Adrenal gland (tissue), 12 donors: Measurements from ENCODE around the gene LHFPL6. TPM values are rescaled to one million over a fixed set of nuclear protein-coding genes. Genes with fewer than 3 reads are reported as not detected.

Experiments used
- DNase-seq, 7 donors: peaks; one replicate each; pipeline ENCODE4 v3.0.0-alpha.2; 2019 to 2020
- H3K27ac ChIP-seq, 5 donors: fragments of 200-600 bp; sonication (generic) in 4 of 5; 1 replicate in 3 of 5; 2 replicates in 2 of 5; pipeline versions ENCODE4 v1.5.1 to v1.8.0; 2016 to 2020; ENCODE audit warnings: mild to moderate bottlenecking in 1 of 5
- H3K27me3 ChIP-seq: fragments of 200-600 bp; 2 replicates; pipeline ENCODE4 v1.8.0; 2021
- H3K36me3 ChIP-seq, 2 donors: fragments of 200-600 bp; replicated peaks in 1 of 2; 1 replicate in 1 of 2; 2 replicates in 1 of 2; pipeline versions ENCODE4 v1.5.1 to v1.8.0; 2018 to 2022
- H3K4me1 ChIP-seq, 2 donors: fragments of 200-600 bp; replicated peaks in 1 of 2; 1 replicate in 1 of 2; 2 replicates in 1 of 2; pipeline versions ENCODE4 v1.5.1 to v1.8.0; 2018 to 2021
- H3K4me3 ChIP-seq, 4 donors: fragments of 200-600 bp; sonication (generic) in 3 of 4; one replicate each; pipeline ENCODE4 v1.5.1; 2016 to 2018
- H3K9me3 ChIP-seq, 3 donors: fragments of 200-600 bp; sonication (generic) in 1 of 3; replicated peaks in 1 of 3; 1 replicate in 2 of 3; 2 replicates in 1 of 3; pipeline versions ENCODE4 v1.5.1 to v1.8.0; 2016 to 2021
- POLR2A ChIP-seq, 2 donors: fragments of 450-650 bp; IDR thresholded peaks; one replicate each; pipeline ENCODE4 v1.6.1; 2017; ENCODE audit warnings: antibody characterized with exemption in 2 of 2, mild to moderate bottlenecking in 2 of 2, moderate library complexity in 1 of 2
- WGBS, 4 donors: extraction: QIAGEN DNeasy Blood & Tissue Kit in 2 of 4; methylation state at CpG; one replicate each; pipeline versions ENCODE4 v1.1.5 to v1.1.7; 2013 to 2017; 5-methylcytosine and 5-hydroxymethylcytosine counted together
- intact Hi-C, 2 donors: fragments of 100-400 bp; cut with DNase I; formaldehyde crosslinking; loops; one replicate each; pipeline versions ENCODE4 v1.14.1 to v1.15.0; 2022 to 2023
- polyA plus RNA-seq, 3 donors: library from polyadenylated mRNA; stranded (reverse); fragments of 200-250 nt in 2 of 3; fragments of 350-450 nt in 1 of 3; fragmentation: Illumina TruSeq in 1 of 3; extraction: RNeasy Lipid Tissue Mini Kit (QIAGEN cat#74804) in 1 of 3; gene quantifications; one replicate each; pipeline ENCODE4 v1.2.3, GENCODE V29; 2013 to 2014
- total RNA-seq, 9 donors: library from RNA; depleted of rRNA in 4 of 9; stranded (reverse); fragments of >200 nt in 4 of 9; fragments of 120-200 nt in 1 of 9; fragmentation: NEBNext Ultra II Directional in 1 of 9; extraction: Animal tissue kit (Norgen Biotek cat#: 25700) in 1 of 9; gene quantifications; one replicate each; pipeline versions ENCODE4 v1.1.0 to v1.2.4, GENCODE V29; 2013 to 2023
- TF ChIP-seq, protein P1 (sequence below), 6 experiments: fragments of 450-650 bp in 4 of 6; fragments of 200-600 bp in 2 of 6; sonication (generic) in 1 of 6; IDR thresholded peaks; 1 replicate in 5 of 6; 2 replicates in 1 of 6; pipeline versions ENCODE4 v1.5.1 to v1.8.0; 2016 to 2021; ENCODE audit warnings: antibody characterized with exemption in 6 of 6, mild to moderate bottlenecking in 2 of 6, moderate library complexity in 1 of 6
- donor health status: healthy with polysubstance abuse.
- donor health status: Bipolar disorder and iron deficiency.
- donor health status: DM: yes; HTN: yes; CAD: no.
- donor health status: DM: no; HTN: no; CAD: no.
- donor health status: DM: no; HTN: no; CAD: no.
- donor health status: DM: yes; HTN: yes; CAD: no.

The LHFPL6 gene
- total and polyA plus RNA-seq, 12 donors = 28.9 to 113 (median 46.6) TPM

DNA sequence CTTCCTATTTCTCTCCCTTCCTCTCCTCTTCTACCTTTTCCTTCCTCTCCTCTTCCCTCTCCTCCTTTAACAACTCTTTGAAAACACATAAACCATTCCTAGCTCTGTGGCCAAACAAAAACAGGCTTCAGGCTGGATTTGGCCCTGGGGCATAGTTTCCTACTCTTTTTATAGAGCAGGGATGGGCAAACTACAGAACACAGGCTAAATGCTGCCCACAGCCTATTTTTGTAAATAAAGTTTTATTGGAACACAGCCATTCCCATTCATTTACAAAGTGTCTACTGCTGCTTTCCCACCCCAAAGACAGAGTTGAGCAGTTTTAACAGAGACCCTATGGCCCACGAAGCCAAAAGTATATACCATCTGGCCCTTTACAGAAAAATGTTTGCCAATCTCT lies 35.4 kb downstream of the LHFPL6 start:
- WGBS, 4 donors = 83 to 95% (median 87%) methylated on average over 1 of the region's 1 CpG
- intact Hi-C loops = no loop called here
- no peak overlapping the region for H3K27ac ChIP-seq
- peaks cover 0 to 5% of the 10 kb centered on the region in 2 donors for H3K4me1 ChIP-seq
- TF ChIP-seq POLR2A (IDR thresholded peaks at IDR 0.05) = no peak
- TF ChIP-seq, protein P1, sequence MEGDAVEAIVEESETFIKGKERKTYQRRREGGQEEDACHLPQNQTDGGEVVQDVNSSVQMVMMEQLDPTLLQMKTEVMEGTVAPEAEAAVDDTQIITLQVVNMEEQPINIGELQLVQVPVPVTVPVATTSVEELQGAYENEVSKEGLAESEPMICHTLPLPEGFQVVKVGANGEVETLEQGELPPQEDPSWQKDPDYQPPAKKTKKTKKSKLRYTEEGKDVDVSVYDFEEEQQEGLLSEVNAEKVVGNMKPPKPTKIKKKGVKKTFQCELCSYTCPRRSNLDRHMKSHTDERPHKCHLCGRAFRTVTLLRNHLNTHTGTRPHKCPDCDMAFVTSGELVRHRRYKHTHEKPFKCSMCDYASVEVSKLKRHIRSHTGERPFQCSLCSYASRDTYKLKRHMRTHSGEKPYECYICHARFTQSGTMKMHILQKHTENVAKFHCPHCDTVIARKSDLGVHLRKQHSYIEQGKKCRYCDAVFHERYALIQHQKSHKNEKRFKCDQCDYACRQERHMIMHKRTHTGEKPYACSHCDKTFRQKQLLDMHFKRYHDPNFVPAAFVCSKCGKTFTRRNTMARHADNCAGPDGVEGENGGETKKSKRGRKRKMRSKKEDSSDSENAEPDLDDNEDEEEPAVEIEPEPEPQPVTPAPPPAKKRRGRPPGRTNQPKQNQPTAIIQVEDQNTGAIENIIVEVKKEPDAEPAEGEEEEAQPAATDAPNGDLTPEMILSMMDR (IDR thresholded peaks at IDR 0.05) = no peak
- H3K27me3 ChIP-seq = no peaks in the 10 kb centered on the region
- H3K9me3 ChIP-seq = no peaks in the 10 kb centered on the region
- DNase-seq = no peak
- H3K36me3 ChIP-seq = no peaks in the 10 kb centered on the region
- H3K4me3 ChIP-seq = no peak overlapping the region

DNA sequence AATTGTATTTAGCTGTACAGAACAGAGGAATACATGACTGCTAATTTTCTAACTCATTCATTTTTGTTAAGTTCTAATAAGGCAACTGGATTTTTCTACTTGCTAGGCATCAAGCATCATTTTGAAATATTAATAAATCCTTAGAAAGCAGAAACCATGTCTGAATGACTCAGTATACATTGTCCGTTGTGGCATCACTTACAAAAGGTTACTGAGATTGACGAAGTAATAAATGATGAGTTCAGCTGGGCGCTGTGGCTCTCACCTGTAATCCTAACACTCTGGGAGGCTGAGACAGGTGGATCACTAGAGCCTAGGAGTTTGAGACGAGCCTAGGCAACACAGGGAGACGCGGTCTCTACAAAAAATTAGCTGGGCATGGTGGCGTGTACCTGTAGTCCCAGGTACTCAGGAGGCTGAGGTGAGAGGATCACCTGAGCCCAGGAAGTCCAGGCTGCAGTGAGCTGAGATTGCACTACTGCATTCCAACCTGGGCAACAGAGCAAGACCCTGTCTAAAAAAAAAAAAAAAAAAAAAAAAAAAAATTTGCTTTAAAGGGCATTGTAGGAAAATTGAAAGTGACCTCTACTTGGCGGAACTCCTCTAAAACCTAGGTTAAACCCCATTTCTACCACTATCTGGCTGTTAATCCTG lies 36.6 kb downstream of the LHFPL6 start:
- H3K27ac ChIP-seq = no peak overlapping the region
- peaks cover 0 to 5% of the 10 kb centered on the region in 2 donors for H3K4me1 ChIP-seq

DNA sequence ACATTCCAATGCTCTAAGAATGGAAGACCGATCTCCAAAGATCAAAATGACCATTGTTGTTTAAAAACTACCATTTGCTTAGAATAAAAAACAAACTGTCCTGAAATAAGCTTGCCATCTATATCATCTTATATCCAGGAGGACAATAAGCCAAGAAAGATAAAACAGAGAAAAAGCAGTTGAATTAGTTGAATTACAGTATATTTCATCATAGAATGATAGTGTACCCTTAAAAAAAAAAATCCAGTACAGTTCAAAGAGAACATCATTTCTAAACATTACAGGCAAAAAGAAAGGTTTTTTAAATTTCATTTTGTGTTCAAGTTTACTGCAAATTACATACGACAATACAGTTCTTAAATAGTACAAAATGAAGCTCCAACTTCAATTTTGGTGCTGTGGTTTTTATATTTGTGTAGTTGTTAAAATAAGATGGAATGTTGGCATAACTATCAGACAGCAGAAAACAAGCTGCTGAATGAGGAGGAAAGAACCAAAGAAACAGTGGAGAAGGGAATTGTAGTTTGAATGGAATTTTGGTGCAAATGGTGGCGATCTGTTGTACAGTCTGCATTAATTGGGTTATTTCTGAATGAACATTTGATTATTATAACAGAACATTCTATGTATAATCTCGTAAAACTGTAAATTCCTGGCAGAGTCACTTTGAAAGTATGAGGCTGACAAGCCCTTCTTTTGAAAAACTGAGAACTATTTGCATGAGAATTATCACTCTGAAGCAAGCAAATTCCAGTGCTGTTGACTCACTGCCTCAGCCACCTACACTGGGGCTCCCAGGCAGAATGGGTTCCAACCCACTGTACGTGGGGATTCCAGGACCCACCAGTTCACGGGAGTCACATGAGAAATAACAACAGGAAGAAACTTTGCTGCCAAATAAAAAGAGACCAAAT lies 37.7 kb downstream of the LHFPL6 start:
- intact Hi-C loops = no loop called here
- 59 to 71% (median 65%) methylated on average over 6 of the region's 6 CpGs for WGBS, 4 donors
- Histone ChIP-seq H3K4me1 (peaks cover 0 to 5% of the 10 kb centered on the region in 2 donors), H3K27ac (no peak overlapping the region), H3K9me3 (no peaks in the 10 kb centered on the region), H3K27me3 (no peaks in the 10 kb centered on the region), H3K36me3 (no peaks in the 10 kb centered on the region), H3K4me3 (no peak overlapping the region)
- TF ChIP-seq POLR2A (IDR thresholded peaks at IDR 0.05) = no peak
- TF ChIP-seq, protein P1 (IDR thresholded peaks at IDR 0.05) = no peak
- peak in 4 of 7 donors; percentile 5 to 30 (median 25) for DNase-seq

More for the DNA sequence above, 36.6 kb downstream of the LHFPL6 start:
- TF ChIP-seq, protein P1 (IDR thresholded peaks at IDR 0.05) = no peak
- TF ChIP-seq POLR2A (IDR thresholded peaks at IDR 0.05) = no peak
- H3K27me3 ChIP-seq = no peaks in the 10 kb centered on the region
- H3K36me3 ChIP-seq = no peaks in the 10 kb centered on the region
- DNase-seq = no peak
- no peaks in the 10 kb centered on the region for H3K9me3 ChIP-seq
- intact Hi-C loops = no loop called here
- no peak overlapping the region for H3K4me3 ChIP-seq
- WGBS, 4 donors = 76 to 79% (median 78%) methylated on average over 7 to 8 of the region's 8 CpGs

DNA sequence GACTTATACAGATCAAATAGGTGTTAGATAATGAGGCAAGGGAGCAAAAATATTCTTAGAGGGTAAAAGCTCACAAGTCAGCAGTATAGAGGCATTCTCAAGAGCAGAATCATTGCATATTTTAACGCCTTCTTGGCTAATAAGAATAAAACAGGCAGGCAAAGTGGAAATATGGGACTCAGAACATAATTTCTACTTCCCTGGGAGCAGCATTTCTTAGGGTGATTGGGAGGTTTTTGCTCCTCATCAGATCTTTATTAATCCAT lies 39.6 kb downstream of the LHFPL6 start:
- intact Hi-C loops = no loop called here

More for the DNA sequence above, 39.6 kb downstream of the LHFPL6 start:
- TF ChIP-seq POLR2A (IDR thresholded peaks at IDR 0.05) = no peak
- TF ChIP-seq, protein P1 (IDR thresholded peaks at IDR 0.05) = no peak
- peaks cover 0 to 5% of the 10 kb centered on the region in 2 donors for H3K4me1 ChIP-seq
- DNase-seq = no peak
- no peak overlapping the region for H3K27ac ChIP-seq
- no peak overlapping the region for H3K4me3 ChIP-seq
- 80 to 92% (median 90%) methylated on average over 1 of the region's 1 CpG for WGBS, 4 donors
- H3K36me3 ChIP-seq = no peaks in the 10 kb centered on the region
- H3K9me3 ChIP-seq = no peaks in the 10 kb centered on the region
- H3K27me3 ChIP-seq = no peaks in the 10 kb centered on the region
